Vagina (tissue), 2 donors: ENCODE measurements around the gene IL23A. TPM values are rescaled to one million over a fixed set of nuclear protein-coding genes. Genes with fewer than 3 reads are reported as not detected.
"Not testable (repeated sequence)": the region's sequence is repeated elsewhere in the genome, so short reads cannot be mapped to it uniquely, and the experiment has no call there.

ENCODE experiments used
- DNase-seq, 2 donors: peaks; one replicate each; pipeline ENCODE4 v3.0.0-alpha.2; 2017; ENCODE audit errors: extremely low spot score in 2 of 2
- H3K27ac ChIP-seq: fragments of 200-600 bp; sonication (generic); one replicate; pipeline ENCODE4 v1.5.1; 2019
- H3K27me3 ChIP-seq: fragments of 200-600 bp; sonication (generic); one replicate; pipeline ENCODE4 v1.5.1; 2019
- H3K36me3 ChIP-seq, 2 donors: fragments of 200-600 bp; sonication (generic); one replicate each; pipeline ENCODE4 v1.5.1; 2017 to 2019
- H3K4me1 ChIP-seq: fragments of 200-600 bp; sonication (generic); one replicate; pipeline ENCODE4 v1.5.1; 2019
- H3K4me3 ChIP-seq, 2 donors: fragments of 200-600 bp; sonication (generic); 1 replicate in 1 of 2; 2 replicates in 1 of 2; pipeline ENCODE4 v1.5.1; 2016 to 2019
- H3K9me3 ChIP-seq: fragments of 200-600 bp; sonication (generic); one replicate; pipeline ENCODE4 v1.5.1; 2019
- POLR2A ChIP-seq, 2 donors: fragments of 450-650 bp; IDR thresholded peaks; one replicate each; pipeline ENCODE4 v1.6.1; 2017; ENCODE audit warnings: antibody characterized with exemption in 2 of 2, mild to moderate bottlenecking in 2 of 2, moderate library complexity in 2 of 2
- POLR2AphosphoS5 ChIP-seq, 2 donors: sonication (generic); formaldehyde crosslinking; IDR thresholded peaks; one replicate each; pipeline ENCODE4 v1.9.0; 2017; ENCODE audit warnings: antibody characterized with exemption in 2 of 2, mild to moderate bottlenecking in 2 of 2, low read depth in 1 of 2; ENCODE audit not compliant: insufficient read depth in 1 of 2
- intact Hi-C: fragments of 100-400 bp; cut with DNase I; formaldehyde crosslinking; loops from one replicate; pipeline ENCODE4 v1.15.1; 2023
- total RNA-seq: library from RNA; depleted of rRNA; stranded (reverse); fragments of >200 nt; gene quantifications from one replicate; pipeline ENCODE4 v1.2.3, GENCODE V29; 2016
- TF ChIP-seq, protein P1 (sequence below), 3 experiments: fragments of 450-650 bp in 2 of 3; fragments of 200-600 bp in 1 of 3; sonication (generic) in 1 of 3; IDR thresholded peaks; one replicate each; pipeline ENCODE4 v1.5.1; 2017 to 2019; ENCODE audit warnings: antibody characterized with exemption in 3 of 3, mild to moderate bottlenecking in 2 of 3, moderate library complexity in 2 of 3

Gene IL23A
- total RNA-seq, 1 donor from 2014 or later, result not detected

DNA sequence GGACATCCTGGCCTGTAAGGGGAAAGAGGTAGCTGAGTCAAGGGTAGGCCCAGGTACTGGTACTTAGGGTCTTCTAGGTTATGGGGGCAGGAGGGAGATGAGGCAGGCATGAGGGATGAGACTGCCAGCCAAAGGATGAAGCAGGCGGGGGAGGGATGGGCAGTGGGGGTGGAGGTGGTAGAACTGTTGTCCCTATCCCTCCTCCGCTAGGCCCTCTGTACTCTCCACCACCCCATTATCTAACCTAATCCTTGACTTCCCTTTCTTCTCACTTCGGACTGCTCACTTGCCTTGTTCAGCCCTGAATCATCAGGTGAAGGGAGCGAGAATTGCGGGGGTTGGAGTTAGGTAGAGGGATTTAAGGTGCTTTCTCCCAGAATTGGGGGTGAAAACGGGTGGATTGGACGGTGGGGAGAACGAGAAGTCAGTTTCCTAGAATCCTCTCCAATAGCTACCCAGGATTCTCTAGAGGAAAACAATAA, 5.4 kb upstream of the IL23A start:
- H3K27ac ChIP-seq, result peak overlapping the region; percentile 93
- H3K4me1 ChIP-seq, result peaks cover 18% of the 10 kb centered on the region
- H3K36me3 ChIP-seq, result peaks cover 0 to 1% of the 10 kb centered on the region in 2 donors
- DNase-seq, result no peak
- no peaks in the 10 kb centered on the region for H3K9me3 ChIP-seq
- H3K4me3 ChIP-seq, result peak overlapping the region; percentile 62 to 82
- H3K27me3 ChIP-seq, result no peaks in the 10 kb centered on the region
- TF ChIP-seq POLR2A (IDR thresholded peaks at IDR 0.05) (no peak), POLR2AphosphoS5 (IDR thresholded peaks at IDR 0.05; ENCODE audit: insufficient read depth in 1 of 2, low read depth in 1 of 2) (no peak)
- TF ChIP-seq, protein P1, sequence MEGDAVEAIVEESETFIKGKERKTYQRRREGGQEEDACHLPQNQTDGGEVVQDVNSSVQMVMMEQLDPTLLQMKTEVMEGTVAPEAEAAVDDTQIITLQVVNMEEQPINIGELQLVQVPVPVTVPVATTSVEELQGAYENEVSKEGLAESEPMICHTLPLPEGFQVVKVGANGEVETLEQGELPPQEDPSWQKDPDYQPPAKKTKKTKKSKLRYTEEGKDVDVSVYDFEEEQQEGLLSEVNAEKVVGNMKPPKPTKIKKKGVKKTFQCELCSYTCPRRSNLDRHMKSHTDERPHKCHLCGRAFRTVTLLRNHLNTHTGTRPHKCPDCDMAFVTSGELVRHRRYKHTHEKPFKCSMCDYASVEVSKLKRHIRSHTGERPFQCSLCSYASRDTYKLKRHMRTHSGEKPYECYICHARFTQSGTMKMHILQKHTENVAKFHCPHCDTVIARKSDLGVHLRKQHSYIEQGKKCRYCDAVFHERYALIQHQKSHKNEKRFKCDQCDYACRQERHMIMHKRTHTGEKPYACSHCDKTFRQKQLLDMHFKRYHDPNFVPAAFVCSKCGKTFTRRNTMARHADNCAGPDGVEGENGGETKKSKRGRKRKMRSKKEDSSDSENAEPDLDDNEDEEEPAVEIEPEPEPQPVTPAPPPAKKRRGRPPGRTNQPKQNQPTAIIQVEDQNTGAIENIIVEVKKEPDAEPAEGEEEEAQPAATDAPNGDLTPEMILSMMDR (IDR thresholded peaks at IDR 0.05), result no peak
- intact Hi-C loops, result no loop called here

DNA sequence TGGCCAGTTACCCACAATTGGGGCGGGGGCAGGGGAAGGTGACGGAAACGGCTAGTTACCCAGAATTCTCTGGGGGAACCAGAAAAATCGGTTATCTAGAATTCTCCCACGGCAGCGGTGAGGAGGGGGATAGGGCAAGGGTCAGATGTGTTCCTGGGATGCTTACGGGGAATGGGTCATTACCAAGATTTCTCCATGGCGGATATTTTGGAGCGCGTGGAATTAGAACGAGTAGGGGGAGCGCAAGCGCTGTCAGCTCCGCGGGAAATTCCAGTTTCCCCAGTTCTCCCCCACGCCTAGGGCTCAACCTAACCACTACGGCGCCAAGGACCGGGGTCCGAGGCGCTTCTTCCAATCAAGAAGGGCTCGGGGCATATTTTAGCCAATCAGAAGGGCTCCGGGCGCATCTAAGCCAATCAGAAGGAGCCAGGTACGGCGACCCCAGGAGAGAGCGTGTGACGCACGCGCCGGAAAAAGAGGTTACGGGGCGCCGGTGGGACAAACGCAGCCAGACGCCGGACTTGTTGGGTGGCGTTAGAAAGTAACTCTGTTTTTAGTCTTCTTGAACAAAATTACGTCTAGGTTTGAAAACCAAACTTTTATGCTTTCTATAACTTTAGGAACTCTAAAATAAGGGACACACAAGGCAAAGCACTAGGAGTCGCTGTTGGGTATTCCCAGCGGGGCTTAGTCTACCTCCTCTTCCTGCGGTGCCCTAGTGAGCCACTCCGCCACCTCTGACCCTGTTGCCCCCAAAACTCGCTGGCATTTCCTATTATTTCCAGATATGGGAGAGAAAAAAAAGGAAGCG, 4.8 kb upstream of the IL23A start, which contains the start of gene PAN2:
PAN2 (minus strand) TSS at position 322 of the 811 bp plus-strand sequence. CDS start 906 bp downstream, outside the sequence.
- H3K27ac ChIP-seq, result peak within 1 kb of the TSS; percentile 93
- no peaks in the 10 kb centered on the region for H3K36me3 ChIP-seq
- H3K4me3 ChIP-seq, result peak within 1 kb of the TSS; percentile 62 to 82
- no peaks in the 10 kb centered on the region for H3K27me3 ChIP-seq
- intact Hi-C loops, result no loop called here
- TF ChIP-seq POLR2AphosphoS5 (IDR thresholded peaks at IDR 0.05; ENCODE audit: insufficient read depth in 1 of 2, low read depth in 1 of 2) (peak; percentile 95), POLR2A (IDR thresholded peaks at IDR 0.05) (peak in 1 of 2 donors; percentile 58)
- TF ChIP-seq, protein P1 (IDR thresholded peaks at IDR 0.05), result peak; percentile 11 to 75 (median 39)
- no peaks in the 10 kb centered on the region for H3K9me3 ChIP-seq
- peak in 1 of 2 donors; percentile 97 for DNase-seq
- peaks cover 18% of the 10 kb centered on the region for H3K4me1 ChIP-seq

DNA sequence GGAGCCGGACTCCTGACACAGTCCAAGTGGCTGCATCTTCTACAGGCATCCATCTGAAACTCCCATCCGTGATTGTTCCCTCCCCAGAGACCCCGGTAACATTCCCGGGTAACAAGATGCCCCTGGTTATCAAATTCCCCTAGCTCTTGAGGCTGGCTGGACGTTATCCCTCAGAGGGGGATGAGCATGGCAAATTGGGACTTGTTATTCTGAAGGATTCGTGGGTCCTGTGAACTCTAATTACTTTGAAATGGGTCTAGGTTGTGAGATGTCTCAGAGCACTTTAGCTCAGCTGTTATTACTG, 4.2 kb upstream of the IL23A start:
- intact Hi-C loops, result no loop called here
- Histone ChIP-seq H3K36me3 (no peaks in the 10 kb centered on the region), H3K4me3 (peak overlapping the region; percentile 62 to 82), H3K4me1 (peaks cover 18% of the 10 kb centered on the region), H3K27ac (peak overlapping the region; percentile 93), H3K9me3 (no peaks in the 10 kb centered on the region), H3K27me3 (no peaks in the 10 kb centered on the region)
- DNase-seq, result no peak
- TF ChIP-seq POLR2A (IDR thresholded peaks at IDR 0.05), result no peak
- TF ChIP-seq POLR2AphosphoS5 (IDR thresholded peaks at IDR 0.05; ENCODE audit: insufficient read depth in 1 of 2, low read depth in 1 of 2), result no peak
- TF ChIP-seq, protein P1 (IDR thresholded peaks at IDR 0.05), result no peak

DNA sequence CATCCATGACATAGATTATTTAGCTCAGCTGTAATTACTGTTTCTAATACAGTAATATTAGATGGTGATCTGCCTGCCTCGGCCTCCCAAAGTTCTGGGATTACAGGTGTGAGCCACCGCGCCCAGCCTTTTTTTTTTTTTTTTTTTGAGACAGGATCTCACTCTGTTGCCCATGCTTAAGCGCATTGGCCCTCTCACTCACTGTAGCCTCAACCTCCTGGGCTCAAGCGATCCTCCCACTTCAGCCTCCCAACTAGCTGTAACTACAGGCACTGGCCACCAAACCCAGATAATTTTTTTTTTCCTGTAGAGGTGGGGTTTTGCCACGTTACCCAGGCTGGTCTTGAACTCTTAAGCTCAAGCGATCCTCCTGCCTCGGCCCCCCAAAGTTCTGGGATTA, 3.2 kb upstream of the IL23A start:
- DNase-seq, H3K9me3 ChIP-seq, H3K36me3 ChIP-seq, H3K27me3 ChIP-seq, H3K4me3 ChIP-seq, intact Hi-C loops, H3K27ac ChIP-seq: not testable (repeated sequence)
- peaks cover 18% of the 10 kb centered on the region for H3K4me1 ChIP-seq

DNA sequence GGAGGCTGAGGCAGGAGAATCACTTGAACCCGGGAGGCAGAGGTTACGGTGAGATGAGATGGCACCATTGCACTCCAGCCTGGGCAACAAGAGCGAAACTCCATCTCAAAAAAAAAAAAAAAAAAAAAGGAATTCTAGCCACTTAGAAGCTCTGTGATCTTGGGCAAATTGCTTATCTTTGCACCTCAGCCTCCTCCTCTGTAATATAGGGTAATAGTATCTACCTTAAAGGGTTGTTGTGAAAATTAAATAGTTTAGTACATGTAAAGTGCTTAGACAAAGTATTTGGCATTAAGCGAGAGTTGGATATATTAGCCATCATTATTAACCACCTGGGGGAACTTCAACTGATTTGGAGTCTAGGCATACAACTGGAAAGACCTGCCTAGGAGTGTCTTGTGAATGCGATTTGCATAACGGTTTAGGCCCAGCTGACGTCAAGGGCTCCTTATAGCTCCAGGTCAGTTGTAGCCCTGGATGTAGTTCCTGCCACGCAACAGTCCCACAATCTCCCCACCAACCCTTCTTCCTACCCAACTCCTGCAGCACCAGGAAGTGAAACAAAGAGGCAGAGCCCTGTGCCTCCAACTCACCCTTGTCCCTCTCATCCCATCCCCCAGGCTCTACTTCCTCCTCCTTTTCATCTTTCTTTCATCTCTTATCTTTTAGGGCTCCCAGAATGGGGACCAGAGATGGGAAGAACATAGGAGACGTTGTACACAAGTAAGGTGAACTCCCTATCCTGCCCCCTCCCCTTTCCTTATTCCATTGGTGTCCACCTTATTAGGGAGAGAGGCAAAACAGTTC, 2.1 kb upstream of the IL23A start:
- no peaks in the 10 kb centered on the region for H3K27me3 ChIP-seq
- H3K4me1 ChIP-seq, result peaks cover 18% of the 10 kb centered on the region
- no peak overlapping the region for H3K27ac ChIP-seq
- intact Hi-C loops, result no loop called here
- no peak for TF ChIP-seq POLR2AphosphoS5 (IDR thresholded peaks at IDR 0.05; ENCODE audit: insufficient read depth in 1 of 2, low read depth in 1 of 2)
- TF ChIP-seq, protein P1 (IDR thresholded peaks at IDR 0.05), result no peak
- TF ChIP-seq POLR2A (IDR thresholded peaks at IDR 0.05), result no peak
- no peaks in the 10 kb centered on the region for H3K9me3 ChIP-seq
- no peak for DNase-seq
- H3K36me3 ChIP-seq, result no peaks in the 10 kb centered on the region
- no peak overlapping the region for H3K4me3 ChIP-seq
